Keratinocyte (primary cell): Measurements from ENCODE around the gene ITIH6. TPM values are rescaled to one million over a fixed set of nuclear protein-coding genes. Genes with fewer than 3 reads are reported as not detected.

Source experiments
- DNase-seq: peaks from one replicate; pipeline ENCODE4 v3.0.0-alpha.2; 2011; ENCODE audit warnings: low read depth, missing footprints, low spot score
- FAIRE-seq: peaks from 2 replicates; lab custom pipeline; 2011; peaks lifted over from hg19 to GRCh38; lab: Jason Lieb, UNC
- H2AFZ ChIP-seq: 2 replicates; pipeline ENCODE4 v1.6.0; 2012; ENCODE audit warnings: low read length, control low read depth, inconsistent platforms; ENCODE audit not compliant: control insufficient read depth
- H3K27ac ChIP-seq: 2 replicates; pipeline ENCODE4 v1.5.1; 2011; ENCODE audit warnings: low read length; ENCODE audit not compliant: control insufficient read depth, insufficient read depth
- H3K27me3 ChIP-seq: 3 replicates; pipeline ENCODE4 v1.6.0; 2011; ENCODE audit warnings: low read length; ENCODE audit not compliant: control insufficient read depth, insufficient read depth; ENCODE audit errors: extremely low read depth
- H3K36me3 ChIP-seq, 2 experiments: 2 replicates in 1 of 2; 3 replicates in 1 of 2; pipeline ENCODE4 v1.5.1; 2011; ENCODE audit warnings: low read length in 2 of 2, mild to moderate bottlenecking in 1 of 2; ENCODE audit not compliant: control insufficient read depth in 2 of 2, insufficient read depth in 2 of 2; ENCODE audit errors: extremely low read depth in 1 of 2
- H3K4me1 ChIP-seq: 3 replicates; pipeline ENCODE4 v1.5.1; 2011; ENCODE audit warnings: low read length; ENCODE audit not compliant: control insufficient read depth, insufficient read depth; ENCODE audit errors: extremely low read depth
- H3K4me2 ChIP-seq: 3 replicates; pipeline ENCODE4 v1.6.0; 2011; ENCODE audit warnings: low read depth, low read length; ENCODE audit not compliant: control insufficient read depth, insufficient read depth; ENCODE audit errors: extremely low read depth
- H3K4me3 ChIP-seq, 3 experiments: fragments of 200-600 bp in 1 of 3; sonication (generic) in 1 of 3; 2 replicates in 2 of 3; 3 replicates in 1 of 3; pipeline ENCODE4 v1.5.1; 2011 to 2016; ENCODE audit warnings: low read length in 3 of 3, mild to moderate bottlenecking in 3 of 3, control low read depth in 2 of 3, inconsistent platforms in 1 of 3, low read depth in 1 of 3, mixed read lengths in 1 of 3, mixed run types in 1 of 3, moderate library complexity in 1 of 3; ENCODE audit not compliant: control insufficient read depth in 2 of 3, insufficient read depth in 2 of 3; ENCODE audit errors: extremely low read depth in 1 of 3
- H3K79me2 ChIP-seq: 2 replicates; pipeline ENCODE4 v1.6.0; 2012; ENCODE audit warnings: low read length; ENCODE audit not compliant: control insufficient read depth, insufficient read depth
- H3K9ac ChIP-seq: 3 replicates; pipeline ENCODE4 v1.6.0; 2011; ENCODE audit warnings: low read length; ENCODE audit not compliant: control insufficient read depth, insufficient read depth; ENCODE audit errors: extremely low read depth
- H3K9me1 ChIP-seq: 3 replicates; pipeline ENCODE4 v1.6.0; 2011; ENCODE audit warnings: low read length; ENCODE audit not compliant: control insufficient read depth, insufficient read depth; ENCODE audit errors: extremely low read depth
- H3K9me3 ChIP-seq: 2 replicates; pipeline ENCODE4 v1.5.1; 2012; ENCODE audit warnings: low read depth, low read length; ENCODE audit not compliant: control insufficient read depth
- H4K20me1 ChIP-seq: 3 replicates; pipeline ENCODE4 v1.6.0; 2011; ENCODE audit warnings: low read length; ENCODE audit not compliant: control insufficient read depth, insufficient read depth; ENCODE audit errors: extremely low read depth
- CTCF ChIP-seq, 3 experiments: IDR thresholded peaks in 1 of 3; conservative IDR thresholded peaks in 1 of 3; optimal IDR thresholded peaks in 1 of 3; 2 replicates in 2 of 3; 3 replicates in 1 of 3; pipeline versions ENCODE3 to v1.5.1; 2011; ENCODE audit warnings: low read length in 3 of 3, mild to moderate bottlenecking in 3 of 3, moderate library complexity in 2 of 3, control low read depth in 1 of 3, inconsistent platforms in 1 of 3; ENCODE audit not compliant: insufficient read depth in 2 of 3; ENCODE audit errors: extremely low read depth in 1 of 3
- EZH2 ChIP-seq: IDR thresholded peaks from one replicate; pipeline ENCODE4 v1.6.1; 2012; ENCODE audit warnings: inconsistent platforms, mild to moderate bottlenecking, low read length, moderate library complexity
- dilution Hi-C: fragments of 300-500 bp; cut with MboI; formaldehyde crosslinking; loops from one replicate; pipeline ENCODE4 v1.7.0; 2020; ENCODE audit warnings: low sequenced_read_pairs; ENCODE audit not compliant: extremely low pct_ligation_motif_present
- polyA plus RNA-seq, 5 experiments: library from polyadenylated mRNA; depleted of rRNA in 3 of 5; stranded (reverse) in 3 of 5; stranded (forward) in 1 of 5; unstranded in 1 of 5; fragments of >200 nt; gene quantifications; 1 replicate in 1 of 5; 2 replicates in 3 of 5; 3 replicates in 1 of 5; pipeline versions ENCODE4 v1.2.1 to v1.2.3, GENCODE V29; 2011 to 2012; ENCODE audit warnings: missing spikeins in 2 of 5, low read depth in 1 of 5, low replicate concordance in 1 of 5

The ITIH6 gene
- polyA plus RNA-seq, 1 donor (not counting 4 experiments of a cell fraction or from before 2014, with no cell fraction given): not detected

GRCh38 chrX:54812306-54812705 lies 14.3 kb upstream of the ITIH6 start:
- no peak overlapping the region for H2AFZ ChIP-seq
- H3K4me1 ChIP-seq: peaks cover 8% of the 10 kb centered on the region
- H3K9me1 ChIP-seq: no peaks in the 10 kb centered on the region
- dilution Hi-C loops: no loop called here
- no peak overlapping the region for H3K4me3 ChIP-seq
- peaks cover 12% of the 10 kb centered on the region for H3K79me2 ChIP-seq
- no peak overlapping the region for H3K4me2 ChIP-seq
- no peak overlapping the region for H3K9ac ChIP-seq
- no peak for FAIRE-seq
- no peak for DNase-seq
- H3K27ac ChIP-seq: no peak overlapping the region
- H3K27me3 ChIP-seq: no peaks in the 10 kb centered on the region
- H3K36me3 ChIP-seq: peaks cover 6 to 7% of the 10 kb centered on the region in 2 experiments
- no peaks in the 10 kb centered on the region for H4K20me1 ChIP-seq
- no peaks in the 10 kb centered on the region for H3K9me3 ChIP-seq
- TF ChIP-seq CTCF (optimal IDR thresholded peaks at IDR 0.05 in 1 of 3, IDR thresholded peaks at IDR 0.05 in 1 of 3, conservative IDR thresholded peaks at IDR 0.05 in 1 of 3; ENCODE audit: extremely low read depth in 1 of 3, insufficient read depth in 2 of 3, low read length in 3 of 3) (no peak), EZH2 (no peak)

- no peak for TF ChIP-seq EZH2
- no peak for TF ChIP-seq CTCF (optimal IDR thresholded peaks at IDR 0.05 in 1 of 3, IDR thresholded peaks at IDR 0.05 in 1 of 3, conservative IDR thresholded peaks at IDR 0.05 in 1 of 3; ENCODE audit: extremely low read depth in 1 of 3, insufficient read depth in 2 of 3, low read length in 3 of 3)
- Histone ChIP-seq H3K79me2 (peaks cover 12% of the 10 kb centered on the region), H3K36me3 (peaks cover 6 to 7% of the 10 kb centered on the region in 2 experiments), H3K27me3 (no peaks in the 10 kb centered on the region), H3K9me1 (no peaks in the 10 kb centered on the region), H3K4me3 (no peak overlapping the region), H2AFZ (no peak overlapping the region), H4K20me1 (no peaks in the 10 kb centered on the region), H3K4me1 (peaks cover 8% of the 10 kb centered on the region), H3K9me3 (no peaks in the 10 kb centered on the region), H3K4me2 (no peak overlapping the region), H3K9ac (no peak overlapping the region), H3K27ac (no peak overlapping the region)
- dilution Hi-C loops: no loop called here
- FAIRE-seq: no peak
- DNase-seq: no peak
Measured at GRCh38 chrX:54811301-54811885, 13.3 kb upstream of the ITIH6 start.
